ENCODE data around the gene IGSF21. TPM values are rescaled to one million over a fixed set of nuclear protein-coding genes. Genes with fewer than 3 reads are reported as not detected.

Gene IGSF21
- polyA plus RNA-seq, 3 donors: not detected

GRCh38 chr1:18116777-18117176, 9.2 kb downstream of the IGSF21 start:
- no peak overlapping the region for H3K27ac Mint-ChIP-seq
- Histone ChIP-seq H3K27ac (ENCODE audit: low read depth in 1 of 2, low read length in 2 of 2) (no peak overlapping the region), H3K4me1 (ENCODE audit: control insufficient read depth in 1 of 2, insufficient read depth in 2 of 2, low read length in 2 of 2) (no peaks in the 10 kb centered on the region), H3K4me2 (replicated peaks; ENCODE audit: extremely low read depth, low read length, poor library complexity, severe bottlenecking) (no peak overlapping the region), H3K9me3 (replicated peaks in 1 of 2; ENCODE audit: control insufficient read depth in 1 of 2, insufficient read depth in 1 of 2, low read length in 2 of 2) (no peaks in the 10 kb centered on the region), H3K79me2 (ENCODE audit: insufficient read depth, low read length) (no peaks in the 10 kb centered on the region), H3K9ac (ENCODE audit: insufficient read depth, low read length, poor library complexity, severe bottlenecking) (no peak overlapping the region), H3K36me3 (replicated peaks in 1 of 2; ENCODE audit: control insufficient read depth in 1 of 2, insufficient read depth in 2 of 2, low read length in 2 of 2) (no peaks in the 10 kb centered on the region), H2AFZ (ENCODE audit: insufficient read depth, low read depth, low read length, poor library complexity, severe bottlenecking) (no peak overlapping the region), H4K20me1 (ENCODE audit: insufficient read depth, low read length) (no peaks in the 10 kb centered on the region), H3K4me3 (replicated peaks in 1 of 3; ENCODE audit: low read depth in 2 of 3, low read length in 3 of 3) (no peak overlapping the region), H3K27me3 (ENCODE audit: control insufficient read depth in 2 of 2, insufficient read depth in 2 of 2, low read length in 2 of 2) (peaks cover 11 to 15% of the 10 kb centered on the region in 2 donors)
- H3K9me3 Mint-ChIP-seq: peaks cover 0 to 6% (median 0%) of the 10 kb centered on the region in 7 donors
- H3K27me3 Mint-ChIP-seq (ENCODE audit: low read depth in 3 of 3): peaks cover 27 to 47% (median 28%) of the 10 kb centered on the region in 3 donors
- H3K36me3 Mint-ChIP-seq: no peaks in the 10 kb centered on the region
- no peak for TF ChIP-seq CTCF (IDR thresholded peaks at IDR 0.05)
- peaks cover 4% of the 10 kb centered on the region for H3K4me1 Mint-ChIP-seq
- H3K4me3 Mint-ChIP-seq: no peak overlapping the region
- intact Hi-C loops (cut with micrococcal nuclease): loop anchor here in 1 of 2 donors (10.0 kb wide), 1 partner anchor 62 kb away; no protein-coding TSS in a partner anchor
- DNase-seq: no peak
- 100% methylated on average over 1 of the region's 1 CpG for WGBS (ENCODE audit: insufficient coverage)

GRCh38 chr1:18118078-18118477, 10.5 kb downstream of the IGSF21 start:
- WGBS (ENCODE audit: insufficient coverage): 3% methylated on average over 3 of the region's 13 CpGs
- Mint-ChIP-seq H3K9me3 (peaks cover 0 to 5% (median 0%) of the 10 kb centered on the region in 7 donors), H3K27ac (no peak overlapping the region), H3K36me3 (no peaks in the 10 kb centered on the region), H3K4me3 (no peak overlapping the region), H3K4me1 (peaks cover 4% of the 10 kb centered on the region), H3K27me3 (ENCODE audit: low read depth in 3 of 3) (peaks cover 15 to 36% (median 18%) of the 10 kb centered on the region in 3 donors)
- Histone ChIP-seq H3K27me3 (ENCODE audit: control insufficient read depth in 2 of 2, insufficient read depth in 2 of 2, low read length in 2 of 2) (peaks cover 0 to 5% of the 10 kb centered on the region in 2 donors), H2AFZ (ENCODE audit: insufficient read depth, low read depth, low read length, poor library complexity, severe bottlenecking) (no peak overlapping the region), H4K20me1 (ENCODE audit: insufficient read depth, low read length) (no peaks in the 10 kb centered on the region), H3K9ac (ENCODE audit: insufficient read depth, low read length, poor library complexity, severe bottlenecking) (no peak overlapping the region), H3K4me1 (ENCODE audit: control insufficient read depth in 1 of 2, insufficient read depth in 2 of 2, low read length in 2 of 2) (no peaks in the 10 kb centered on the region), H3K4me3 (replicated peaks in 1 of 3; ENCODE audit: low read depth in 2 of 3, low read length in 3 of 3) (no peak overlapping the region), H3K27ac (ENCODE audit: low read depth in 1 of 2, low read length in 2 of 2) (no peak overlapping the region), H3K36me3 (replicated peaks in 1 of 2; ENCODE audit: control insufficient read depth in 1 of 2, insufficient read depth in 2 of 2, low read length in 2 of 2) (no peaks in the 10 kb centered on the region), H3K9me3 (replicated peaks in 1 of 2; ENCODE audit: control insufficient read depth in 1 of 2, insufficient read depth in 1 of 2, low read length in 2 of 2) (no peaks in the 10 kb centered on the region), H3K4me2 (replicated peaks; ENCODE audit: extremely low read depth, low read length, poor library complexity, severe bottlenecking) (no peak overlapping the region), H3K79me2 (ENCODE audit: insufficient read depth, low read length) (no peaks in the 10 kb centered on the region)
- intact Hi-C loops (cut with micrococcal nuclease): loop anchor here in 1 of 2 donors (10.0 kb wide), 1 partner anchor 63 kb away; no protein-coding TSS in a partner anchor
- no peak for TF ChIP-seq CTCF (IDR thresholded peaks at IDR 0.05)
- no peak for DNase-seq
